Stromal cell of bone marrow (primary cell): ENCODE data around the gene STAG3.
"Not testable (repeated sequence)": the region's sequence is repeated elsewhere in the genome, so short reads cannot be mapped to it uniquely, and the experiment has no call there.

ENCODE experiments used
- DNase-seq: peaks from one replicate; pipeline ENCODE4 v3.0.0-alpha.2; 2012; ENCODE audit warnings: low read depth

The STAG3 gene

DNA sequence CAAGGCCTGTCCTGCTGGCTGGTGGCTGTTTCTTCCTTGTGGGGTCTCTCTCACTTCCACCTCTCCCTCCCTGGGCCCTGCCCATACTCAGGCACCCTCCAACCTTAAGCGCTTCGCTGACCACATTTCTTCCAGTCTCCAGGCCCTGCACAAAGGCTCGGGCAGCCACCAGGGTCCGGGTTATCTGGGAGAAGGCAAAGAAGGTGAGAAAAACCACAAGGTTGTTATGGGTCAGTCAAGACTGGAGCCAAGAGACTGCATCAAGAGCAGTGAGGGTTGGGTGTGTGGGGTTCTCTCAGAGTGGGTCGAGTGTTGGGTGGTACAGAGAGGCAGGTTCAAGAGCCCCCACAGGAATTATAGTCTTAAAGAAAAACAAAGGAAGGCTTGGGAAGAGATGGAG lies 3.1 kb upstream of the STAG3 start:
- no peak for DNase-seq

- no peak for DNase-seq
Observed at GRCh38 chr7:100175296-100175935, 2.3 kb upstream of the STAG3 start.

GRCh38 chr7:100176096-100177044 lies 1.3 kb upstream of the STAG3 start:
- DNase-seq: no peak

DNA sequence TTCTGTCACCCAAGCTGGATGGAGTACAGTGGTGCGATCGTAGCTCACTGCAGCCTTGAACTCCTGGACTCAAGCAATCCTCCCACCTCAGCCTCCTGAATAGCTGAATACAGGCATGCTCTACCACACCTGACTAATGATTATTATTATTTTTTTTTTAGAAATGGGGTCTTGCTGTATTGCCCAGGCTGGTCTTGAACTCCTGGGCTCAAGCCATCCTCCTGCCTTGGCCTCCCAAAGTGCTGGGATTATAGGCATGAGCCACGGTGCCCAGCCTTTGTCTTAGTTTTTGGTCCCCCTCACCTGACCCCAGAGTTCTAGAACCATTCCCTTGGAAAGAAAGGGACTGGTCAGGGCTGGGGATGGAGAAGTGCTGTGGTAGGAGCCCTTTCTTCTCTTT lies 2.4 kb downstream of the STAG3 start:
- DNase-seq: not testable (repeated sequence)

DNA sequence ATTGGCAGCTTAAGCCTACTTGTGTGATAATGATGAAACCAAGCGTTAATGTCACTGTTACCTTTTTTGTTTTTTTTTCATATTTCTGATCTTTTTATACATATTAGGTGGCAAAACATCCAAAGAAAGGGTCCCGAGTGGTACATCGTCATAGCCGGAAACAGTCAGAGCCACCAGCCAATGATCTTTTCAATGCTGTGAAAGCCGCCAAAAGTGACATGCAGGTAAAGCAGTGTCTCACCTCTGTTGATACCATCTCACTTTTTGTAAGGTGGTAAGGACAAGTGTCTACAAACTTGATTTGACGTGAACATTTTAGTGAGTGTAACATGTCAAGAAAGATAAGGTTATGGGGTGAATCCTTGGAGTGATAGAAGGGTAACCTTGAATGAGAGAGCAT lies 4.9 kb downstream of the STAG3 start:
- not testable (repeated sequence) for DNase-seq

GRCh38 chr7:100183090-100183489 lies 5.4 kb downstream of the STAG3 start:
- DNase-seq: not testable (repeated sequence)

- DNase-seq: no peak
Observed at GRCh38 chr7:100185726-100186125, 8.0 kb downstream of the STAG3 start.

GRCh38 chr7:100189061-100189460 lies 11.3 kb downstream of the STAG3 start:
- no peak for DNase-seq

DNA sequence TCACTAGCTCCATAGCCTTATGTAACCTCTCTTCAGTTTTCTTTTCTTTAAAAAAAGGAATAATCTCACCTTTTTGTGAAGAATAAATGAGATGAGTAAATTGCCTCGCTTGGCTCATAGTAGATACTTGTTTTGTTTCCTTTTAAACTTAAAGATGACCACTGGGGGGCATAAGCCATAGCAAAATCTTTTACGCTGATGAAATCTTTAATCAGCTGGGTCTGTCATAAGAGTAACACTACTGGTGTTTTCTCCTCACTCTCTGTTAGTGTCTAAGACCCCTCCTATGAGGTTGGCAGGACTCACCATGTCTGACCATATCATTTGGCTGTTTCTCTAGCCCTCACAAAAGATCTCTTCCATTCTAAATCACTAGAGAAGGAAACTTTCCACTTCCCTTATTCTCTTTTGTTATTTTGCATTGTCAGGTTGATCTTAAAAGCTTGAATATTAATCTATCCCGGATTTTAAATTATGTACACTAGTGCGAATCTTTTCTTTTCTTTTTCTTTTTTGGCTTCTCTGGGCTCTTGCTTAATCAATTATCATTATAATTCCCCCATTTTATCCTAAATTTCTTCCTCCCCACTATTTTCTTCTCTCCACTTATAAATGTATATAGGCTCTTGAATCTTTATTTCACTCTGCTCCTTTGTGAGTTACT lies 12.5 kb downstream of the STAG3 start:
- peak; percentile 24 for DNase-seq

DNA sequence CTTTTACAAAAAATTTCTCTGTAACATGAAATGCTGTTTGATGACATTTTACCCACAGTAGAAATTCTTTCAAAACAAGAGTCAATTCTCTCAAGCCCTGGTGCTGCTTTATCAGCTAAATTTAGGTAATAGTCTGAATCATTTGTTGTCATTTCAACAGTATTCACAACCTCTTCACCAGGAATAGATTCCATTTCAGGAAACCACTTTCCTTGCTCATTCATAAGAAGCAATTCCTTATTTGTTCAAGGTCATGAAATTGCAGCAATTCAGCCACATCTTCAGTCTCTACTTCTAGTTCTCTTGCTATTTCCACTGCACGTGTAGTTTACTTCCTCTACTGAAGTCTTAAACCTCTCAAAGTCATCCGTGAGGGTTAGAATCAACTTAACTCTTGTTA lies 14.1 kb downstream of the STAG3 start:
- peak; percentile 33 for DNase-seq

DNA sequence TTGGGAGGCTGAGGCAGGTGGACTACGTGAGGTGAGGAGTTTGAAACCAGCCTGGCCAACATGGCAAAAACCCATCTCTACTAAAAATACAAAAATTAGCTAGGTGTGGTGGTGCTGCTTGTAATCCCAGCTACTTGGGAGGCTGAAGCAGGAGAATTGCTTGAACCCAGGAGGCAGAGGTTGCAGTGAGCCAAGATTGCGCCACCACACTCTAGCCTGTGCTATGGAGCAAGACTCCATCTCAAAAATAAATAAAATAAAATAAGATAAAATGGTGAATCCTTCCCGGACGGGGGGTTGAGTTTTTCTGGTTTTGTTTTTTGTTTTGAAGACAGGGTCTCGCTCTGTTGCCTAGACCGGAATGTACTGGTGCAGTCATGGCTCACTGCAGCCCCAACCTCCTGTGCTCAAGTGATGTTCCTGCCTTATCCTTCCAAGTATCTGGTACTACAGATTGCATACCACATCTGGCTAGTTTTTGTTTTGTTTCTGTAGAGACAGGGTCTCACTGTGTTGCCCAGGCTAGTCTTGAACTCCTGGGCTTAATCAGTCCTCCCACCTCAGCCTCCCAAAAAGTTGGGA lies 14.7 kb downstream of the STAG3 start:
- not testable (repeated sequence) for DNase-seq

DNA sequence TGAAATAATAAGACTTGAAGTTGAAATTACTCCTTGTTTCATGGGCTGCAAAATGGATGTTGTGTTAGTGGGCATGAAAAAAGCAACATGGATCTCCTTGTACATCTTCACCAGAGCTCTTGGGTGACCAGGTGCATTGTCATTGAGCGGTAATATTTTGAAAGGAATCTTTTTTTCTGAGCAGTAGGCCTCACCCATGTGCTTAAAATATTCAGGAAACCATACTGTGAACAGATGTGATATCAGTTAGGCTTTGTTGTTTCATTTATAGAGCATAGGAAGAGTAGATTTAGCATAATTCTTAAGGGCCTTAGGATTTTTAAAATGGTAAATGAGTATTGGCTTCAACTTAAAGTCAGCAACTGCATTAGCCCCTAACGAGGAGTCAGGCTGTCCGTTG lies 15.3 kb downstream of the STAG3 start:
- no peak for DNase-seq

DNA sequence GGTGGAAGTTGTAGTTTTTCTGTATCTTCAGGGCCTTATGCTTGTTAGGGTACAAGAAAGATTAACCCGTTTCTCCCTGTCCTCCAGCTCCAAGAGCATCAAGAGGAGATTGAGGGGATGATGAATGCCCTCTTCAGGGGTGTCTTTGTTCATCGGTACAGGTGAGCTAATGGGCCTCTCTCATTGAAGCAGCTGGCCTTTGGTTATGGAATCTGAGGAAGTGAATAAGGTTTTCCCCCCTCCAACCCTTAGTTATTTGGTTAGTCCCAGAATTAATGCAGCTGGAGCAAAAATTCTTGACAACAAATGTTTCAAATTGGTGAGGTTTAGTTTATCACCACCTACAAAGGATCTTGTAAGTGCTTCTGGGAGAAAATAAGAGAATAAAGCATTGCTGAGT lies 17.5 kb downstream of the STAG3 start:
- DNase-seq: no peak

DNA sequence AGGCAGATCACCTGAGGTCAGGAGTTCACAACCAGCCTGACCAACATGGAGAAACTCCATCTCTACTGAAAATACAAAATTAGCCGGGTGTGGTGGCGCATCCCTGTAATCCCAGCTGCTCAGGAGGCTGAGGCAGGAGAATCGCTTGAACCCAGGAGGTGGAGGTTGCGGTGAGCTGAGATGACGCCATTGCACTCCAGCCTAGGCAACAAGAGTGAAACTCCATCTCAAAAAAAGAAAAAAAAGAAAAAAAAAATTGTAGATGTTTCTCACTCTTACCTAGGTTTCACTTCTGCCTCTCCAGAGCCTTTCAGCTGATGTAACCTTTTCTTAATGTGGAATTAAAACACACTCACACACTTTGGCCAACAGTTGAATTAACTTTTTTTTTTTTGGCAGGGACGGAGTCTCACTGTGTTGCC lies 18.2 kb downstream of the STAG3 start:
- not testable (repeated sequence) for DNase-seq

- DNase-seq: no peak
Observed at GRCh38 chr7:100198266-100198665, 20.5 kb downstream of the STAG3 start.

GRCh38 chr7:100200693-100201092 lies 23.0 kb downstream of the STAG3 start:
- DNase-seq: no peak

- DNase-seq: no peak
Observed at GRCh38 chr7:100204454-100204853, 26.7 kb downstream of the STAG3 start.

GRCh38 chr7:100208911-100209408 lies 31.2 kb downstream of the STAG3 start:
- DNase-seq: no peak

DNA sequence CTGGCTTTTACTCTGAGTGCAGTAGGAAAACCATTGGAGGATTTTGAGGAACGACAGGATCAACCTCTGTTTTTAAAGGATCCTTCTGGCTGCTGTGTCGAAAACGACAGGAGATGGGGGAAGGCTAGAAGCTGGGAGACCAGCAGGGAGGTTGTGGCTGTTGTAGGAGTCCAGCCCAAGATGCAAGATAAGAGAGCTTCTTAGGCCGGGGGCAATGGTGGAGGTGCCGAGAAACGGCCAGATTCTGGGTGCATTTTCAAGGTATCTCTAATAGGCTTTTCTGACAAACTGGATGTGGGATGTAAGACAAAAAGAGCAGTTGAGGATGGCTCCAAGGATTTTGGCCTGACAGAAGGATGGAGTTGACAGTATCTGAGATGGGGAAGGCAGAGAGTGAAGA lies 31.8 kb downstream of the STAG3 start:
- no peak for DNase-seq

- no peak for DNase-seq
Observed at GRCh38 chr7:100210805-100211204, 33.1 kb downstream of the STAG3 start.

DNA sequence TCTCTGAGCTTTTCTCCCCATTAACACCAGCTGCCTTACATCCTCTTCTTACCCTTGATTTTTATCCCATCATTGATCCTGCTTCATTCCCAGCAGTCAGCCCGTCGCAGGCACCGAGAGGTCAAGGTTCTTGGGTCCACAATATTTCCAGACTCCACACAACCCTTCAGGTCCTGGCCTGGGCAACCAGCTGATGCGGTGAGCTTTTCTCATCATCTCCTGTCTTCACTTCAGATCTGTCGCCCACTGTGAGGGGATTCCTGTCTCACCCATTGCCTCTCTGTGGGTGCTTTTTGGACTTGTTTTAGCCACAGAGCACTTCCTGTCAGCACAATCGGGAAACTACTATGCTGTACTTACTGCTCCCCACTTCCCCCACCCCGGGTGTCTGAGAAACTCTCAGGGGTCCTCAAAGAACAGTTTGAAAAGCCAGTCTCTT lies 33.6 kb downstream of the STAG3 start:
- no peak for DNase-seq

DNA sequence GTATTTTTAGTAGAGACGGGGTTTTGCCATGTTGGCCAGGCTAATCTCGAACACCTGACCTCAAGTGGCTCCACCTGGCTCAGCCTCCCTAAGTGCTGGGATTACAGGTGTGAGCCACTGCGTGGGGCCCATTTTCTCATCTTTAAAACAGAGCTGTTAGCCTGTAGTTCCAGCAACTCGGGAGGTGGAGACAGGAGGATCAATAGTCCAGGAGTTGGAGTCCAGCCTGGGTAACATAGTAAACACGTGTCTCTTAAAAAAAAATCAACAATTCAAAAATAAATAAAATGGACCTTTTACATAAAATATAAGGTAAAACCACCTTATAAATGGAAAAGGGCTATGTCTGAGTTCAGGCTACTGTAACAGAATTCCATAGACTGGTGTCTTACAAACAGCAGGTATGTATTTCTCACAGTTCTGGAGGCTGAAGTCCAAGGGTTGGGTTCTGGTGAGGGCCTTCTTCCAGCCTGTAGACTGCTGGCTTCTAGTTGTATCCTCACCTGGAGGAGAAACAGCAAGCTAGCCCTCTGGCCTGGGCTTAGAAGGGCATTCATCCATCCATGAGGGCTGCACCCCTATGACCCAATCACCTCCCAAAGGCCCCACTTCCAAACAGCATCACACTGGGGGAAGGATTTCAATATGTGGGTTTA lies 35.0 kb downstream of the STAG3 start:
- DNase-seq: no peak
